Subcutaneous abdominal adipose tissue (tissue), 5 donors: Measurements from ENCODE around the gene PPP3R1.

ENCODE experiments used
- H3K27ac ChIP-seq: one replicate; pipeline ENCODE4 v1.7.0; 2013; ENCODE audit warnings: low read depth, mild to moderate bottlenecking, inconsistent platforms, low read length, moderate library complexity
- H3K27me3 ChIP-seq, 5 donors: one replicate each; pipeline ENCODE4 v1.7.0; 2013; ENCODE audit warnings: low read length in 5 of 5, inconsistent platforms in 1 of 5; ENCODE audit not compliant: control insufficient read depth in 5 of 5, insufficient read depth in 4 of 5
- H3K36me3 ChIP-seq, 5 donors: one replicate each; pipeline ENCODE4 v1.7.0; 2013; ENCODE audit warnings: low read length in 5 of 5; ENCODE audit not compliant: control insufficient read depth in 5 of 5, insufficient read depth in 5 of 5
- H3K4me1 ChIP-seq, 5 donors: one replicate each; pipeline ENCODE4 v1.7.0; 2013; ENCODE audit warnings: low read length in 5 of 5, mild to moderate bottlenecking in 3 of 5, moderate library complexity in 1 of 5; ENCODE audit not compliant: control insufficient read depth in 5 of 5, insufficient read depth in 5 of 5
- H3K4me3 ChIP-seq, 5 donors: one replicate each; pipeline ENCODE4 v1.7.0; 2013; ENCODE audit warnings: low read length in 5 of 5, low read depth in 1 of 5
- H3K9ac ChIP-seq, 5 donors: one replicate each; pipeline ENCODE4 v1.7.0; 2013; ENCODE audit warnings: low read length in 5 of 5, mild to moderate bottlenecking in 4 of 5, moderate library complexity in 3 of 5
- H3K9me3 ChIP-seq, 5 donors: one replicate each; pipeline ENCODE4 v1.7.0; 2013; ENCODE audit warnings: low read length in 5 of 5; ENCODE audit not compliant: control insufficient read depth in 5 of 5
- donor health status: healthy.
- donor health status: healthy.
- donor health status: healthy.
- donor health status: healthy.
- donor health status: healthy.

The PPP3R1 gene

DNA sequence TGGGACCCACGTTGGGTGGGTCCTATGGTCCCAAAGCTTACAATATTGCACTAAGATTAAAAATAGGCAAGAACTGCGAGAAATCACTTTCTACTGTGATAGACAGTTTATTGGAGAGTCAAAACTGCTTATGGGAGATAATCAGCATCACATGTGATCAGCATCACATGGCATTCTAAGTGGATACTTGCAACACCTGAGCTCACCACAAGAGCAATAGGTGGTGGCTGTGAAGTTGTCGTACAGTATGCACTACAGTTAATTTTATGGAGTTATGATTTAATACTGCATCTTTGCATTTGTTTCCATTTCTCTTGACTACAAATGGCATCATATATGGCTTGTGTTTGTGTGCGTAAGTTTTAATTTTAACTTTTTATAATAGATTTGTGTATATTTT, 83.0 kb downstream of the PPP3R1 start:
- no peaks in the 10 kb centered on the region for H3K27me3 ChIP-seq

GRCh38 chr2:68167186-68167585, 85.1 kb downstream of the PPP3R1 start:
- Histone ChIP-seq H3K9ac (no peak overlapping the region), H3K27me3 (no peaks in the 10 kb centered on the region), H3K36me3 (peaks cover 15 to 51% (median 20%) of the 10 kb centered on the region in 5 donors), H3K27ac (no peak overlapping the region), H3K9me3 (no peaks in the 10 kb centered on the region), H3K4me1 (no peaks in the 10 kb centered on the region), H3K4me3 (no peak overlapping the region)

More for the DNA sequence above, 83.0 kb downstream of the PPP3R1 start:
- no peak overlapping the region for H3K4me3 ChIP-seq
- H3K4me1 ChIP-seq, result peaks cover 0 to 3% (median 0%) of the 10 kb centered on the region in 5 donors
- H3K27ac ChIP-seq, result no peak overlapping the region
- H3K9me3 ChIP-seq, result no peaks in the 10 kb centered on the region
- H3K9ac ChIP-seq, result no peak overlapping the region
- H3K36me3 ChIP-seq, result peaks cover 11 to 30% (median 14%) of the 10 kb centered on the region in 5 donors

DNA sequence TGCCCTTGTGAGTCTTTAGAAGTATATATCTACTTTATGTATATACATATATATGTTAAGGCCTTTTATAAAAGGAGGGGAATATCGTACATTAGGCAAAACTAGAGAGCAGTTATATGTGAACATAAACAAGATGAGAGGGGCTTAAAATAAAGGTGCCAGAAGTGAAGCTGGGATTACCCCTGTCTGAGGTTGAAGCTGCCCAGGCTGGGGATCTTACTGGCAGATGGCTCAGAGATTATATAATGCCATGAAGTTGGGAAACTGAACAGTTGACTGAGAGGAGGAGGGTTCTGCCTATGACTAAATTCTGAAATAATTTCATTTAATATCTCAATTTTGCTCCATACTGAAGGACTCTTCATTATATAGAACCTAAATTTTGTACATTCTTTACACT, 88.7 kb downstream of the PPP3R1 start:
- Histone ChIP-seq H3K4me3 (no peak overlapping the region), H3K27ac (no peak overlapping the region), H3K27me3 (no peaks in the 10 kb centered on the region), H3K4me1 (peaks cover 0 to 10% (median 7%) of the 10 kb centered on the region in 5 donors), H3K36me3 (peaks cover 19 to 60% (median 26%) of the 10 kb centered on the region in 5 donors), H3K9me3 (no peaks in the 10 kb centered on the region), H3K9ac (no peak overlapping the region)

DNA sequence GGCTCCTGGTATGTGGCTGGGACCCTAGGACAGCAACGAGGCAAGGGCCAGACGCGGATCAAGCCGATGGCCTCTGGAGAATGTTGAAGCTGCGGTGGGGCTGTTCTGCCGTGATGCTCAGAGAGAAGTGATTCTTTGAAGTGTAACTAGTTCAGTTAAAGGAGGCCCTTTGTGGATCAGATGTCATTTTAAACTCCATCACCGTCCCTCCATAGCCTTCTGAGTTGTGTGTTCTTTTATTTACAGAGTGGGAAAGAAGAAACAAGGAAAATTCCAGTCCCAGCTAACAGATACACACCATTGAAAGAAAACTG, 94.2 kb downstream of the PPP3R1 start:
- Histone ChIP-seq H3K9me3 (no peaks in the 10 kb centered on the region), H3K4me1 (peaks cover 3 to 36% (median 33%) of the 10 kb centered on the region in 5 donors), H3K27ac (peak overlapping the region; percentile 99), H3K4me3 (peak overlapping the region; percentile 84 to 99 (median 97)), H3K9ac (peak overlapping the region; percentile 70 to 97 (median 92)), H3K36me3 (peaks cover 12 to 28% (median 21%) of the 10 kb centered on the region in 5 donors), H3K27me3 (no peaks in the 10 kb centered on the region)

DNA sequence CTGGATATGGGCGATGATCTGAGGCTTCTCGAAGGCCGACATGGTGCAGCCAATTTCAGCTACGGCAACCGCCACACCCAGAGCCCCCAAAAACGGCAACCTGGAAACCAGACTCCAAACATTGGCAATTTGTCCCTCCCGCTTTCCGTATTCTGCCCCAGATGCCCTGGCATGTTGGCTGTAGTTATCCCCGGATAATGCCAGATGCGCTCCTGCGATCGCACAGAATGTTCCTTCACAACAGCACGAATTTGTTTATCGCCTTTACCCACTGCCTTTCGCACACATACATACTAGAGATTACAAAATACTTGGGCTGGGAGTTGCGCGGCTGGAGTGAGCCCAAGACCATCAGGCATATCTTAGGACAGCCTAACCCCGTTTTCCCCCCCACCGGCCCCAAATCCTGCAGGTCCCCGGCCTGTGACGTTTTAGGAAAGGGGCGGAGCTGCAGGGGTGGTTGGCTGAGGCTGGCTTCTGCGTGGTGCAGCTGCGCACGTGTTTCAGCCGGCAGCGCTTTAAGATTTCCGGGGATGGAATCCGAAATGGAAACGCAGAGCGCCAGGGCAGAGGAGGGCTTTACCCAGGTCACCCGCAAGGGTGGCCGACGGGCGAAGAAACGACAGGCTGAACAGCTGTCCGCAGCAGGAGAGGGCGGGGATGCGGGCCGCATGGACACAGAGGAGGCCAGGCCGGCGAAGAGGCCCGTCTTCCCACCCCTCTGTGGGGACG, 94.8 kb downstream of the PPP3R1 start, which contains the start of gene PNO1:
PNO1 (plus strand) TSS at position 487 of the 732 bp plus-strand sequence; CDS start at position 534, 47 bp downstream.
- Histone ChIP-seq H3K9me3 (no peaks in the 10 kb centered on the region), H3K9ac (peak within 1 kb of the TSS; percentile 70 to 97 (median 92)), H3K4me1 (peaks cover 3 to 41% (median 35%) of the 10 kb centered on the region in 5 donors), H3K27ac (peak within 1 kb of the TSS; percentile 99), H3K27me3 (no peaks in the 10 kb centered on the region), H3K4me3 (peak within 1 kb of the TSS; percentile 90 to 99 (median 99)), H3K36me3 (peaks cover 9 to 22% (median 17%) of the 10 kb centered on the region in 5 donors)

- no peaks in the 10 kb centered on the region for H3K9me3 ChIP-seq
- H3K27ac ChIP-seq, result peak overlapping the region; percentile 99
- H3K4me1 ChIP-seq, result peaks cover 3 to 41% (median 41%) of the 10 kb centered on the region in 5 donors
- peaks cover 4 to 17% (median 12%) of the 10 kb centered on the region in 5 donors for H3K36me3 ChIP-seq
- peak overlapping the region; percentile 70 to 97 (median 92) for H3K9ac ChIP-seq
- peak overlapping the region; percentile 90 to 99 (median 99) for H3K4me3 ChIP-seq
- no peaks in the 10 kb centered on the region for H3K27me3 ChIP-seq
These were observed 95.3 kb downstream of the PPP3R1 start for GRCh38 chr2:68157002-68157401.

GRCh38 chr2:68156419-68156818, 95.9 kb downstream of the PPP3R1 start:
- Histone ChIP-seq H3K27ac (peak overlapping the region; percentile 99), H3K4me1 (peaks cover 3 to 42% (median 41%) of the 10 kb centered on the region in 5 donors), H3K27me3 (no peaks in the 10 kb centered on the region), H3K36me3 (peaks cover 0 to 11% (median 7%) of the 10 kb centered on the region in 5 donors), H3K9ac (peak overlapping the region in 4 of 5 donors; percentile 70 to 97 (median 92)), H3K9me3 (no peaks in the 10 kb centered on the region), H3K4me3 (peak overlapping the region; percentile 90 to 99 (median 99))

- Histone ChIP-seq H3K4me1 (peaks cover 3 to 49% (median 41%) of the 10 kb centered on the region in 5 donors), H3K9ac (no peak overlapping the region), H3K27ac (no peak overlapping the region), H3K9me3 (no peaks in the 10 kb centered on the region), H3K27me3 (no peaks in the 10 kb centered on the region), H3K4me3 (no peak overlapping the region), H3K36me3 (peaks cover 0 to 5% (median 4%) of the 10 kb centered on the region in 5 donors)
These were observed 96.7 kb downstream of the PPP3R1 start for GRCh38 chr2:68155618-68156017.

DNA sequence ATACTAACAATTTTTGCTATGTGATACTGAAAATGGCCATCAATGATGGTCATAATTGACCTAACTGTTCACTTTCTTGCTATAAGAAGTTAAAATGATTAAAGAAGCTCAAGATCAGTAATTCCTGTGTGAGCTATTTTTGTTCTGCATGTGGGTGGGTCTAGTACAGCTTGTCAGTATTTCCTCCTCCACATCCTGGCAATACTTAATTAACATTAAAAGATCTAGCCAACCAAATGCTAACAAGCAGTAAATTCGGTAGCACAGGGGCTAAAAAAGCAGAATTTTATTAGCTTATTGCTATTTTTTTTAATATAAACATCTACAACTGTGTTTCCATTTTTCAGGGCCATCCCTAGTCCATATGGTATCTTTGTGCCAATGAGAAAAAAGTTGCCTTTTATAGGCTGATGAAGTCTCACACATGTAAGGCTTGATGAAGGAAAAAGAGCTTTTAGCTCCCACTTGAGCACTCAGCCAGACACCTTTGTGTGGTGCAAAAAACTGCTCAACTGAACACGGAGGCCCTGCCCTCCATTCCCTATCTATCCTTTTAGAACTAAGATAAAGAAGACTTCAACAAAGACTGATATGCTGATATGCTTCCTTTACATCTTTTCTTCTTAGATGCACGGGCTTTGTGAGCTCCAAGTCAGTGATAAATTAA, 99.5 kb downstream of the PPP3R1 start:
- Histone ChIP-seq H3K9ac (peak overlapping the region in 1 of 5 donors; percentile 16), H3K4me3 (peak overlapping the region in 1 of 5 donors; percentile 11), H3K36me3 (no peaks in the 10 kb centered on the region), H3K9me3 (no peaks in the 10 kb centered on the region), H3K27ac (no peak overlapping the region), H3K4me1 (peaks cover 3 to 35% (median 24%) of the 10 kb centered on the region in 5 donors), H3K27me3 (no peaks in the 10 kb centered on the region)

DNA sequence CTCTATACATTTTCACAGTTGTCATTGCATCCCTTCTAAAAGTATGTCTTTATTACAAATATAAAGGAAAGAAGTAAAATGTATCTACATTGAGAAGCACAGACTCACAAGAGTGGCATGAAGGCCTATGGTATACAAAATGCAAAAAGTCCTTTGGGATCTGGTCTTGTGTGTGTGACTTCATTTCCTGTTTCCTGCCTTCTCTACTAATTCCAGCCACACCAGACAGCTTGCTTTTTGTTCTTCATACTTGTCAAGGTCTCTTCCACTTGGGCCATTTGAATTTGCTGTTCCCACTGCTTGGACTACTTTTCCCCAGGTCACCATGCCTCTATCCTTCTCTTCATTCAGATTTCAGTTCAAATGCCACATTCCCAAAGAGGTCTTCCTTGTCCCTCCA, 101.3 kb downstream of the PPP3R1 start:
- Histone ChIP-seq H3K9ac (no peak overlapping the region), H3K27ac (no peak overlapping the region), H3K36me3 (no peaks in the 10 kb centered on the region), H3K4me1 (peaks cover 0 to 21% (median 10%) of the 10 kb centered on the region in 5 donors), H3K27me3 (no peaks in the 10 kb centered on the region), H3K9me3 (no peaks in the 10 kb centered on the region), H3K4me3 (no peak overlapping the region)
